T follicular helper cell (primary cell): ENCODE data around the gene PEX14.

Source experiments
- DNase-seq: peaks from one replicate; pipeline ENCODE4 v3.0.0-alpha.2; 2020; ENCODE audit warnings: low read depth

The PEX14 gene

DNA sequence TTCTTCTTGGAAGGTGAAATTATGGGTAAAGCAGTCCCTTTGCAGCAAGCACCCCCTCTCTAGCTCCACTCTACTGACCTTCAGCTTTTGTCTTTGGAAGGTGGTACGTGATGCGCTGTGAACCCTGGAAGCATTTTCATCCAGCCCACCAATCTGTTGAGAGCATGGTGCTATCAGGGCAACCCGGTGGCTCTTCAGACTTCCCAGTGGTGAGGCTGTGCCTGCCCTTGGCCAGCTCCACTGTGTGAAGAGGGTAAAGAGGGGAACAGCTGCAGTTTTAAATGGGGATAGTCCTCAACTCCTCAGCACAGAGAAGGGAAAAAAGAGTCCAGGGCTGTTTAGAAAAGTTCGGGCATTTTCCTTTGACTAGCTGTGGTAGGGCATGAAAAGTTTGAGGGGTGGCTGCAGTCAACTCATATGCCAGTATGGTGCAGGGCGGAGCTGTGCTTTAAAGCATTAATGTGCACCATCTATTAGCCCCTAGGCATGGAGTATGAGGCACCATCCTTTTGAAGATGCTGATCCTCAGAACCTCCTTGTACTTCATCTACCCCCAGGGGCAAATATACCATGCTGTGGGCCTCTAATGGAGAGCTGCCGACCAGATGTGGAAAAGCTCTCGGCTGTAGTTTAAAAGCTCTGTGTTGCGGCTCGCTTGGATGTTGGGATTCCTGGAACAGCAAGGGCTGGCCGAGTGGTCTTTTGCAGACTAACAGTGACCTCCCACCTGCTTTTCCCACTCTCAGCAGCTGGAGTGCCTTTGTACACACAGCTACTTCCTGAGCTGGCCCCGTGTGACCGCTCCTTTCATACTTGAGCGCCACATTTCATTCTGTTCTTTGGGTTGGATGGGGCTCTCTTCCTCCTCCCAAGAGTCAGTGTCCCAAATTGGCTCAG is 123.0 kb downstream of the PEX14 start:
- no peak for DNase-seq

DNA sequence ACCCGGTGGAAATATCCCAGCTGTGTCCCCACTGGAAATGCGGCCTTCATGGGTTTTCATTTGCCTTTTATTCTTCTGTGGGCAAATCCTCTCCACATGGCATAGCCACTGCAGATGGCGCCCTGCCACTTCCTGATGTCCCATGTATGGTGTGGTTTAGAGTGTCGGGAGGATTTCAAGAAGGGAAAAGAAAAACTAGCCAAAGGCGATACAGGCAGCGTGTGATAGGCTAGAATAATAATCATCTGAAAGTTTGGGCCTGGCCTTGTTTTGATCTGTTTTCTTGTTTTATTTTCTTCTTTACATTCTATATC is 123.6 kb downstream of the PEX14 start:
- DNase-seq = no peak

DNA sequence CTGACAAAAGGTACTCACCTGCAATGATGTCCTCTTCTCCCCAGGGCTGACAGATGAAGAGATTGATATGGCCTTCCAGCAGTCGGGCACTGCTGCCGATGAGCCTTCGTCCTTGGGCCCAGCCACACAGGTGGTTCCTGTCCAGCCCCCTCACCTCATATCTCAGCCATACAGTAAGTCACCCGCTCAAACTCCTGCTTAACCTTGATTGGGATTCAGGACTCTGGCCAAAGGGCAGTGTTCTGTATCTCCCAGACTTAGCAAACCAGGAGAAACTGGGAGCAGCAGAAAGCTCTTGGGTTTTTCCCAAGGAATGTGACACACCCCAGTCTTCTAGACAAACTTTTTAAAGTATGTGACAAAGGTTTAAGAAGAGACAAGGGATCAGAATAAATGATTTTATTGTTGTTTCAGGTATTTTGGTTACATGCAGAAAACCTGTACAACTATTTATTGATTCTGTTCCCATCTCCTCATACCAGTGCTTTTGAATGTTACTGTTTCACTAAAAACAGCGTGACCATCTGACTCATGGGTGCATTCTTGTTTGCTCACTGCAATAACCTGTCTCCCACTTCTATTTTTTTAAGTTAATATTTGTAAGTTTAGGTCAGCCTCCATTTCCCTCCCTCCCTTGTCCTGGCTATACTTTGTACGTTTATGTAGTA is 124.6 kb downstream of the PEX14 start:
- no peak for DNase-seq

DNA sequence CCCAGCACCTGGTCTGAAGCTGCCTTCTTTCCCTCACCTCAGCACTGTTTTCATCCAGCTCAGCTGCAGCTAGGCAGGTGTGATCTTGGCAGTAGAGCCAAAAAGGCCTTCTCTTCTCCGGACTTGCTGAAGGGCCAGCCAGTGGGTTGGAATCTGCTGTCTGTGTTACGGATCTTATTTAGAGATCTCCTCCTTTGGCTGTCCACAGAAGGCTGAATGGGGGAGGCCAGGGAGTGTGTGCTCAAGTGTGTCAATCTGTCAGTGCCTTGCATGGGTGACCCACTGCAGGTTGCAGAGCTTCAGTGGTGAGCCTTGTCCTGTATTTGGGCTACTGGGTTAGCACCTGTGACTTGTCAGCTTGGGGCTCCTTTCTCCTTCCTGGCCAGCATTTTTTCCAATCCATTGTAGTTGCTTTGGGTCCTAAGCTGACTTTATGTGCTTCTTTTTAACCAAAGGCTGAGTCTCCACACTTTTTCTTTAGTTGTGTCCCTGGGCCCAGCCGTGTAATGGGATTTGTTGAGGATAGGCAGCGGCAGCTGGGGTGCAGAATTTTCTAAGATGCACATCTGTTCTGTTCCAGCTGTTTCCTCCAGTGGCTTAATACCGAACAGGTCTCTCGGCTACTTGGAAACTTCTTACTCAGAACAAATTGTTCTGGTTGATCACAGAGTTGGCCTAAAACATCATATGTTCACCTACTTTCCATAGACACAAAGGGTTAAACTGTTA is 126.8 kb downstream of the PEX14 start:
- DNase-seq = no peak

DNA sequence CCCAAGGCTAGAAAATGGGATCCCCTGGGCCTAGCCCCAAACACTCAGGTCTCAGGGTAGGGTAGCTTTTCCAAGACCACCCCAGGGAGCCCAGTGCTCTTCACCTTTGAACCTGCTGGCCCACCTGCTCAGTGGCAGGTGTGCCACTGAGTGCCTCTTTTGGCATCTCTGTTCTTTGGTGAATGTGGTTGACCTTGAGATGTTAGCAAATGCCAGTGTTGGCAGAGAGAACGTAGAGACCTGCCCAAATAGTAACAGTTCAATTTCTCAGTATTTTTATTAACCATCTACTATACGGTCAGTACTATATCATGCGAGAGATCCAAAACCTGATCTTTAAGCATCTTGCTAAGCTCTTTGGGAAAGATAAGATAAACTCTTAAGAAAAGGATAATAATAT is 128.2 kb downstream of the PEX14 start:
- DNase-seq = no peak

DNA sequence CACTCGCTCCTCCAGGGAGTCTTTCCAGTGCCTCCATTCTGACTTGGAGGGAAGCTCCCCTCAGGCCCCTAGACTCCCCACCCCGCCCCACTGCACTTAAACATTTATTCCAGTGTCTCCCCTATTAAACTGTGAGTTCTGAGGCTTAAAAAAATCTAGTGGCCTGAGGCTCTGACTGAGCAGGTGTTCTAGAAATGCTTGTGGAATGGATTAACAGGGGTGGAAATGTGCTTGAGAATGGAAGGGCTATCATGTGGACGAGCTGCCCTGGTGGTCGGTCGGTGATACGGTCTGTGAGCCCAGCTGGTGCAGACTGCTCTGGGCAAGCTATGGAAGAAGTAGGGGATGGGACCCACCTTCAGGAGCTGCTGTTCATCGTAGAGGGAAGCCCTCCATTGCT is 130.2 kb downstream of the PEX14 start:
- no peak for DNase-seq

DNA sequence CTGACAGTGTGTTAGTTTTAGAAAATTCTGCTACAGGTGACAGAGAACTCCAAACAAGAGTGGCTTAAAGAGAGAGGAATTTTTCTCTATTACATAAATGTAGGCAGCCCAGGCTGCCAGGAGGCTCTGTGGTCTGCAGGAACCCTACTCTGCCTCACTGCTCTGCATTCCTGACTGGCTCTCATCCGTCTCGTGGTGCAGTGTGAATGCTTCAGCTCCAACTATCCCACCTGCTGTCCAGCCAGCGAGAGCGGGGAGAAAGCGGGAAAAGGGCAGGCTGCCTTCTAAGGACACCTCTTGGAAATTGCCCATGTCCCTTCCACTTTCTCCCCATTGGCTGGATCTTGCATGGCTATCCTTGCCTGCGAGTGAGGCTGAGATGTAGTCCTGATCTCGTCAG is 131.3 kb downstream of the PEX14 start:
- no peak for DNase-seq

DNA sequence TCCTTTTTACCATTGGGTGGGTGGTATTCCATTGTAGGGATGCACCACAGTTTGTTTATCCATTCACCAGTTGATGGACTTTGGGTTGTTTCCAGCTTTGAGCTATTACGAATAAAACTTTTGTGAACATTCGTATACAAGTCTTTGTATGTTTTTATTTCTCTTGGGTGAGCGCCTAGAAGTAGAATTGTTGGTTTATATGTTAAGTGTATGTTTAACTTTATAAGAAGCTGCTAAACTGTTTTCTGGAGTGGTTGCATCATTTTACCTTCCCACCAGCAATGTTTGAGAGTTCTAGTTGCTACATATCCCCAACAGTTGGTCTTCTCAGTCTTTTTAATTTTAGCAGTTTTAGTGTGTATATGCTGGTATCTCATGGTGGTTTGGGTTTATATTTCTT is 132.5 kb downstream of the PEX14 start:
- DNase-seq = no peak

DNA sequence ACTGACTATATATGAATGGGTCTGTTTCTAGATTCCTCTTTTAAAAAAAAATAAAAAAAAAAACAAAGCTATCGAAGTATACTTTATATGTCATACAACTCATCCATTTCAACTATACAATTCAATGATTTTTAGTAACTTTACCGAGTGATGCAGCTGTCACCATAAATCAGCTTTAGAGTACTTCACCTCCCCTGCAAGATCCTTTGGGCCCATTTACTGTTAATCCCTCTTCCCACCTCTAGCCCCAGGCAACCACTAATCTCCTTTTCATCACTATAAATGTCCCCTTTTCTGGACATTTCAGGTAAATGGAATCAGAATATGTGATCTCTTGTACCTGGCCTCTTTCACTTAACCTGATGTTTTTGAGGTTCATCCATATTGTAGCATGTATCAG is 133.9 kb downstream of the PEX14 start:
- DNase-seq = no peak

DNA sequence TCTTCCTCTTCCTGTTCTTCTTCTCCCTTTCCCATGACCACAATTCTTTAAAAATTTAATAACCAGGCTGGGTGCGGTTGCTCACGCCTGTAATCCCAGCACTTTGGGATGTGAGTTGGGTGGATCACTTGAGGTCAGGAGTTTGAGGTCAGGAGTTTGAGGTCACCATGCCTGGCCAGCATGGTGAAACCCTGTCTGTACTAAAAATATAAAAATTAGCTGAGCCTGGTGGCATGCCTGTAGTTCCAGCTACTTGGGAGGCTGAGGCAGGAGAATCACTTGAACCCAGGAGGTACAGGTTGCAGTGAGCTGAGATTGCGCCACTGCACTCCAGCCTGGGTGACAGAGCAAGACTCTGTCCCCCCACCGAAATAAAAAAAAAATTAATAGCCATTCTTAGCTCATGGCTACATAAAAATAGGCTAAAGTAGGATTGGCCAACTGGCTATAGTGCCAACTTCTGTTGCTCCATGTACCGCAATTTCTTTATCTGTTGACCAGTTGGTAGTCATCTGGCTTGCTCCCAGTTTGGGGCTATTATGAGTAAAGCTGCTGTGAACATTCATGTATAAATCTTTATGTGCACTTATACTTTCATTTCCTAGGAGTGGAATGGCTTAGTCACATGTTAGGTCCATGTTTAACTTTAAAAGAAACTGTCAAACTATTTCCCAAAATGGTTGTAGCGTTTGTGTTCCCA is 136.3 kb downstream of the PEX14 start:
- DNase-seq = no peak

DNA sequence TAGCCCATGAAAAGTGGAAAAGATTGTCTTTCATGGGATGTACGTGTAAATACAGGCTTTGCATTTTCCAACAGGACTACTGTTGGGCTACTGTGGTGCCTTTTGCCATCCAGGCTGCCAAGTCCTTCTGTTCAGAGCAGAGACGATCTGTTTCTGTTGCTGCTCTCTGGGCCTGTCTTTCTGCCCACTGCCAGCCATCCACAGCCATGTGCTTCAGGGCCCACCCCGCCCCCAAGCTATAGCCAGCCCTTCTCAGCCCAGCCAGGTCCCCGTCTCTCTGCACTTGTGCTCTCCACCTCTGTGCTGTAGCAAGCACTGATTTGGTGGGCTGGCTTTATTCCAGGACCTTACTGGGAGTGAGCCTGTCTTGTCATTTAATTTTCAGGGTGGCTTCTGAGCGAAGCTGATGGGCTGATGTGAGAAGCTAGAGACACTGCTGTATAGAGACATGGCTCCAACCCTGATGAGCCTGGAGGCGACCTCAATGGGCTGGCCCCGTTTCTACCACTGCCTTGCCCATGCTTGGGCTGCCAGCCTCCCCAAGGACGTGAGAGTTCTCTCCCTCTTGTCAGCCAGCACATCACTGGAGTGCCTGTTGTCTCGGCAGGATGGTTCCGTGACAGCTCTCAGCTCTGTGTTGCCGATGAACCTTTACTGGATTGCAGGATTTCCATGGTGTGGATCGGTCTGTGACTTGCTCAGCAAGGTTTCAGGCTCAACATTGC is 137.8 kb downstream of the PEX14 start:
- no peak for DNase-seq

DNA sequence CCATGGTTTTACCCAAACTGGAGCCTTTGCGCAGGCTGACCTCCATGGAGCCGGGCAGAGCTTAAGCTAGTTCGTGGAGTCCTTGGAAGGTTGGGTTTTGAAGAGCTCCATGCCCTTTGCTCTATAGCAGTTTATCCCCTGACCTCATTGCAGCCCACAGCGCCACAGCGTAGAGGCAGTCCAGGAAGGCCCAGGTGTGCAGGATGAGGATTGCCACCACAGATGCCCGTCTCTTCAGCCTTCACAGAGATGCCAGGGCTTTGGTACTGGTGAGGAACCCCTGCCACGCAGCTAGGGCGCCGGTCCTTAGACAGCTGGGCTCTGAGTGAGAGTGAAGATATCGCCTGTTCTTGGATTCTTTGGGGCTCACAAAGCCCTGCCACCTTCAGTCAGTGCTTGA is 138.6 kb downstream of the PEX14 start:
- no peak for DNase-seq

DNA sequence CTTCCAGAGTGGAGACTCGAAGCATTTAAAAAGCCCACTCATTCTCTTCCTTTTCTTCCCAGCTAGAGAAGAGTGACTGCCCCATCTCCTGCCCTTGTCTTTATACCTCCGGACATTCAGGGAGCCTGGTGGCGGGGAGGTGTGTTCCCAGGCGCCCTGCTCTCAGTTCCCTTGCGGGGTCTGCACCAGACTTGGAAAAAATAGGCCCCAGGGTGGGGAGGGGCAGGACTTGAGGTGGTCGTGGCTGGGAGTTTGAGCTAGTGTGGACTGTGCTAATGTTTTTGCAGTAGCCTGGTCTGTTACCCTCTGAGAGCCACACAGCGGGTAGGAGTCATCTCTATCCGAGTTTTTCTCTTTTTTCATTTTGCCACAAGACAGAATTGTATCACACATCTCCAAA is 139.1 kb downstream of the PEX14 start:
- no peak for DNase-seq

DNA sequence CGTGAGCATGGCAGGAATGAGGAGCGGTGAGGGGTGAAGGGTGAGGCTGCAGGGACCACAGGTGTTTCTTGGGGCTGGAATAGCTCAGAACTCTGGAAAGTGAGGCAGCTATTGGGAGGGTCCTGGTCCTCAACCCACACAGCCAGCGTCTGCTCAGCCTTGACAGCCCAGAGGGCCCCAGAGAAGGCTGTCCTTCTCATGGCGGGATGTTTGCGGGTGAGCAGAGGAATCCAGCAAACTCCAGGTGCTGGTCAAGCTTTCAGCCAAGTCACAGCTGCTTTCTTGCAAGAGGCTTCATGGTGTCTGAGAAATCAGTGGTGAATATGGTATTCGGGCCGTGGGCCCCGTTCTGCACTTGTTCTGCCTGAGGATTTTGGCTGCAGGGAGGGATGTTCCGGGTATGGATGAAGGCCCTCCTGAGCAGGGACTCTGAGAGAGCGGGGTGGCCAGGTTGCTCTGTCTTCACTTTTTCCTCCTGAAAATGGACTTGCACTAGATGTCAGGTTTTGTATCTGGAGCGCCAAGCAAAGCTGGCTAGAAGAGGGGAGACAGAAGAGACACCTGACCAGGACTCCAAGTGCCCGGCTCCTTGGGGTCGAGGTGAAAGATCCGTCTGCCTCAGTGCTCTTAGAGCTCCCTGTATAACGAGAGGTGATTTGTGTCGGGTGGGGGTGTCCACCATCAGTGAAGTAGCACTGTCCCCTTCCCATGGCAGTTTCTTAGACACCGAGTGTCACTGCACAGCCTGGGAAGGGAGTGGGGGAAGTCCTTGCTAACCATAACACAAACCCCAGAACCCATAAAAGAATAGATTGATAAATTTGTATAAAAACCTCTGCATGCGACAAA is 139.9 kb downstream of the PEX14 start:
- DNase-seq = no peak

DNA sequence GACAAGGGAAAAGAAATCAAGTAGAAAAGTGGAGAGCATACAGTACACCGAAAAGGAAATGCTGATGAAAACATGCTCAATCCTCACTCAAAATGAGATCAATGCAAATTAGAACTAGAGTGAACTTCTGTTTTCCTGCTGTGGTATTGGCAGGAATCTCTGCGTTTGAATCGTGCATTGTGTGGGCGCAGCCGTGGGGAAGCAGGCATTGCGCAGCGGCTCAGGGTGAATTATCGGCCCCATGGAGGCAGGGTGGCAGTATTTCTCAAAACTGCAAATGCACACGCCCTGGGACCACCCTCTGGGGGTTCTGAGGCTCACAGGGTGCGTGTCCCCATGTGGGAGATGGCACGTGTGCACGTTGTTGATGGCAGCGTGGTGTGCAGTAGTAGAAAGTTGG is 140.6 kb downstream of the PEX14 start:
- DNase-seq = no peak

DNA sequence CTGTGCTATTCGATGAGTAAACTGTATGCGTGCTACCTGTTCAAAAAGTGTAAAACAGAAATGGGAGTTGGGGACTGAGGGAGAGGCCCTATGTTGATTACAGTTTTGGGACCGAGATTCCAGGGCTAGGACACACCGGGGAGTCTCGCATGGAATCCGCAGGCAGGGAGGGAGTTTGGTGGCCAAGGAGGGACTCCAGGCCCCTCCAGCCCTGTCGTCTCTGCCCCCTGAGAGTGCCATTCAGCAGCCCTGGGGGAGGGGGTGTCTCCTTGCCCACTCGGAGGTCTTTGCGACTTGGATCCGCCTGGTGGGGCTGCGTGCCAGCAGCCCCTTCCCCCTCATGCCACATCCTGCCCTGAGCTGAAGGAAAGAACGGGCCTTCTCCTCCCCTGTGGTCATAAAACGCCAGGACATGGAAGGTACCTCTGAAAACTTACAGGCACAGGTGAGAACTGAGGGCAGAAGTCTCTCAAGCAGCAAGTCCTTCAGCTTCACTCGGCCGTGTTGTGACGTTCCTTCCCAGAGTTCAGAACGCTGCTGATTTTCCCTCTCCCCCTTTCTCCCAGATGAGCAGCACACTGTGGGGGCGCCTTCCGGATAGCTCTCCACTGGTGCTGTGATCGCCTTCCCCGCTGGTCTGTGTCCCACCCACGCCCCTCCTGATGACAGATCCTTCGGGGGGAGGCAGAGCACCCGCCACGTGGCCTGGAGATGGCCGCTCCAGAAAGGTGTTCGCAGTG is 141.4 kb downstream of the PEX14 start:
- DNase-seq = no peak

DNA sequence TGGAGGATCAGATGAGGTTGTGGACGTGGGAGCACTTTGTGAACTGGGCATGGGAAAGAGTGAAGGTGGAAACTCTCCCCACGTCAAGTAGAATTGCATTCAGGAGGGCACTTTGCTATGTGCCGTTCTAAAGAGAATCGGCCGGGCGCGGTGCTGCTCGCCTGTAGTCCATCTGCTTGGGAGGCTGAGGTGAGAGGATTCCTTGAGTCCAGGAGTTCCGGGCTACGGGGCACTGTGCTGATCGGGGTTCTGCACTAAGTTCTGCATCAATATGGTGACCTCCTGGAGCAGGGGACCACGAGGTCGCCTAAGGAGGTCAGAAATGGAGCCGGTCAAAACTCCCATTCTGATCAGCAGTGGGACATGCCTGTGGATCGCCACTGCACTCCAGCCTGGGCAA is 141.9 kb downstream of the PEX14 start:
- DNase-seq = no peak

DNA sequence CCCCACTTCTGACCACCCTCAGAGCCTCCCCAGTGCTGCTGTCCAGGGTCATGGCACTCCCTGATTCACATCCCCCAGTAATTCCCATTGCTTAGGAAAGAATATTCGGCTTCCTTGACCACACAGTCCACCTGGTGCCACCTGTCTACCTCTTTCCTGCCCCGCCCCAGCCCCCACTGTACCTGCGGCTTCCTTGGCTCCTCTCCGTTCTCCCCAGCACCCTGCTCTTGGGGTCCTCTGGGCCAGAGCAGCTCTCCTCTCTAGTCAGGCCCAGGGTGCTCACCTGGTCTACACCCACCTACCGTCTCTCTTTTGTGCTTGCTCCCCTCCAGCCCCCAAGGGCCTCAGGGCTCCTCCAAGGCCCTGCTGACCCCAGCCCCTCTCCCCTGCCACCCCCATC is 142.6 kb downstream of the PEX14 start:
- no peak for DNase-seq

DNA sequence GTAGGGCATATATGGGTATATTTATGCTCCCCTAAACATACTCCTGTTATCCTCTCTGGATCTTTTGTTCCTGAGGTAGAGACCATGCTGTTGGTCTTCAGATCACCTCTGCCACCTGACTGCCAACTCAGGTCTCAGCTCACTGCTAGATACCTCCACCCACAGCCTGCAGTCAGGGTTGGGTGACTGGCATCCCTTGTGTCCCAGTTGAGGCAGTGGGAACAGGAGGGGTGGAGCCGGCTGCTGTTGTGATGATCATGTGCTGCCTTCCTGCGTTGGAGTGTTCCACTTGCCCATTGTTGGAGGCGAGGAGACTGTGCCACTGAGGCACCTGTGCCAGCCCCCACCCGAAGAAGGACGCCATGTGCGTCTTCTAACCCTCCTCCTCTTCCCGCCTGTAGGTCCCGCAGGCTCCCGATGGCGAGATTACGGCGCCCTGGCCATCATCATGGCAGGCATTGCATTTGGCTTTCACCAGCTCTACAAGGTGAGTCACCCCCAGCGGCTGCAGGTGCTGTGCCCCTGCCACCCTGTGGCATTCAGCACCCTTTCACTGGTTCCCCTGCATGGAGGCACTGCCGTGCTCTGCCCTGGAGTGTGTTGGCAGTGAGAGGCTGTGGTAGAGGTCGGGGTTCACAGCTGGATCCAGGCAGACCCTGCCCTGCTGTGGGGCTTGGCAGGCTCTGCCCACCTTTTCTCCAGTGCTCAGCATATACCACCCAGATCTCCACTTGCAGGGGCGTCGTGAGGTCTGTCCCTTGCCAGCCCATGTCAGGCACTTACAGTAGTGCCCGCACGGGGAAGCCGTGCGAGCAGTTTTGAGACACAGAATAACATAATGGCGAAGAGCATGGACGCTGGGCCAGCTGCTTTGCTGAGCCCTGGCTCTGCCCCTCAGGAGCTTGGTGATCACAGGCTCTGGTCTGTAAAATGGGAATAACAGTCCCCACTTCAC is 143.5 kb downstream of the PEX14 start:
- DNase-seq = no peak
